ENCODE measurements around the gene PHLDB1.
"Not testable (repeated sequence)": the region's sequence is repeated elsewhere in the genome, so short reads cannot be mapped to it uniquely, and the experiment has no call there.

The PHLDB1 gene

GRCh38 chr11:118682372-118682771 lies 75.0 kb downstream of the PHLDB1 start:
- no peak overlapping the region for H3K4me3 ChIP-seq (replicated peaks; ENCODE audit: insufficient read depth, low read length)
- DNase-seq (ENCODE audit: low read depth in 1 of 2, low spot score in 1 of 2): no peak
- TF ChIP-seq POLR2AphosphoS5 (IDR thresholded peaks at IDR 0.05; ENCODE audit: low read depth): no peak
- no peak for TF ChIP-seq REST (IDR thresholded peaks at IDR 0.05; ENCODE audit: insufficient replicate concordance, low read depth)
- TF ChIP-seq SPI1 (IDR thresholded peaks at IDR 0.05; ENCODE audit: borderline replicate concordance, low read depth): no peak
- TF ChIP-seq GABPA (IDR thresholded peaks at IDR 0.05; ENCODE audit: low read depth): no peak
- TF ChIP-seq, protein P1, sequence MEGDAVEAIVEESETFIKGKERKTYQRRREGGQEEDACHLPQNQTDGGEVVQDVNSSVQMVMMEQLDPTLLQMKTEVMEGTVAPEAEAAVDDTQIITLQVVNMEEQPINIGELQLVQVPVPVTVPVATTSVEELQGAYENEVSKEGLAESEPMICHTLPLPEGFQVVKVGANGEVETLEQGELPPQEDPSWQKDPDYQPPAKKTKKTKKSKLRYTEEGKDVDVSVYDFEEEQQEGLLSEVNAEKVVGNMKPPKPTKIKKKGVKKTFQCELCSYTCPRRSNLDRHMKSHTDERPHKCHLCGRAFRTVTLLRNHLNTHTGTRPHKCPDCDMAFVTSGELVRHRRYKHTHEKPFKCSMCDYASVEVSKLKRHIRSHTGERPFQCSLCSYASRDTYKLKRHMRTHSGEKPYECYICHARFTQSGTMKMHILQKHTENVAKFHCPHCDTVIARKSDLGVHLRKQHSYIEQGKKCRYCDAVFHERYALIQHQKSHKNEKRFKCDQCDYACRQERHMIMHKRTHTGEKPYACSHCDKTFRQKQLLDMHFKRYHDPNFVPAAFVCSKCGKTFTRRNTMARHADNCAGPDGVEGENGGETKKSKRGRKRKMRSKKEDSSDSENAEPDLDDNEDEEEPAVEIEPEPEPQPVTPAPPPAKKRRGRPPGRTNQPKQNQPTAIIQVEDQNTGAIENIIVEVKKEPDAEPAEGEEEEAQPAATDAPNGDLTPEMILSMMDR (IDR thresholded peaks at IDR 0.05; ENCODE audit: insufficient read depth, low read length): no peak
- no peaks in the 10 kb centered on the region for H3K27me3 ChIP-seq (ENCODE audit: insufficient read depth, poor library complexity, severe bottlenecking)
- no peak overlapping the region for H3K27ac ChIP-seq (replicated peaks)

DNA sequence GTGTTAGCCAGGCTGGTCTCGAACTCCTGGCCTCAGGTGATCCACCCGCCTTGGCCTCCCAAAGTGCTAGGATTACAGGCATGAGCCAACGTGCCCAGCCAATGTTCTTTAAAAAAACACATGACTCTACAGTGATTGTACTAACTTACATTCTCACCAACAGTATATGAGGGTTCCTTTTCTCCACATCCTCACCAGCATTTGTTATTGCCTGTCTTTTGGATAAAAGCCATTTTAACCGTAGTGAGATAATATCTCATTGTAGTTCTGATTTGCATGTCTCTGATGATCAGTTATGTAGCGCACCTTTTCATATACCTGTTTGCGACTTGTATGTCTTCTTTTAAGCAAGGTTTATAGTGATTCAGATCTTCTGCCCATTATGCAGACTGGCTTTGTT lies 75.5 kb downstream of the PHLDB1 start:
- not testable (repeated sequence) for H3K27me3 ChIP-seq (ENCODE audit: insufficient read depth, poor library complexity, severe bottlenecking); DNase-seq (ENCODE audit: low read depth in 1 of 2, low spot score in 1 of 2); H3K4me3 ChIP-seq (replicated peaks; ENCODE audit: insufficient read depth, low read length); H3K27ac ChIP-seq (replicated peaks)

GRCh38 chr11:118684187-118684586 lies 76.8 kb downstream of the PHLDB1 start:
- no peak for TF ChIP-seq REST (IDR thresholded peaks at IDR 0.05; ENCODE audit: insufficient replicate concordance, low read depth)
- TF ChIP-seq POLR2AphosphoS5 (IDR thresholded peaks at IDR 0.05; ENCODE audit: low read depth): no peak
- TF ChIP-seq, protein P1 (IDR thresholded peaks at IDR 0.05; ENCODE audit: insufficient read depth, low read length): no peak
- no peak for TF ChIP-seq SPI1 (IDR thresholded peaks at IDR 0.05; ENCODE audit: borderline replicate concordance, low read depth)
- no peak for TF ChIP-seq GABPA (IDR thresholded peaks at IDR 0.05; ENCODE audit: low read depth)
- Histone ChIP-seq H3K27me3 (ENCODE audit: insufficient read depth, poor library complexity, severe bottlenecking) (no peaks in the 10 kb centered on the region), H3K4me3 (replicated peaks; ENCODE audit: insufficient read depth, low read length) (no peak overlapping the region), H3K27ac (replicated peaks) (no peak overlapping the region)
- DNase-seq (ENCODE audit: low read depth in 1 of 2, low spot score in 1 of 2): no peak

DNA sequence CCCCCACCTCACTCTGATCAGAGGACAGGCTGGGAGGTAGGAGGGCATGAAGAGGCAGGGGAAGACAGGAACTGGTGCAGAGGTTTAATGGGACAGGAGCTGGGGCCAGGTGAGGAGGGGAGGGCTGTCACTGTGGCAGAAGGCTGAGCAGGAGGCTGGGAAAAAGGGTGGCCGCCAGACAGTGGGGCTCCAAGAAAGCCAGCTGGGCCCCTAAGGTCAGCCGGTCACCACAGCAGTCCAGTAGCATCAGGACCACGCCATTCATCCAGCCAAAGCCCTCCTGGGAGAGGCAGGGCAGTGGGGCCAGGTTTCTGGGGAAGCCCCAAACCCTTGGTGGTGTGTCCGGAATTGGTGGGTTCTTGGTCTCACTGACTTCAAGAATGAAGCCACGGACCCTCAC lies 80.5 kb downstream of the PHLDB1 start:
- H3K27me3 ChIP-seq (ENCODE audit: insufficient read depth, poor library complexity, severe bottlenecking): no peaks in the 10 kb centered on the region
- TF ChIP-seq REST (IDR thresholded peaks at IDR 0.05; ENCODE audit: insufficient replicate concordance, low read depth) (no peak), SPI1 (IDR thresholded peaks at IDR 0.05; ENCODE audit: borderline replicate concordance, low read depth) (no peak), POLR2AphosphoS5 (IDR thresholded peaks at IDR 0.05; ENCODE audit: low read depth) (no peak), GABPA (IDR thresholded peaks at IDR 0.05; ENCODE audit: low read depth) (no peak)
- TF ChIP-seq, protein P1 (IDR thresholded peaks at IDR 0.05; ENCODE audit: insufficient read depth, low read length): no peak
- H3K27ac ChIP-seq (replicated peaks): no peak overlapping the region
- H3K4me3 ChIP-seq (replicated peaks; ENCODE audit: insufficient read depth, low read length): no peak overlapping the region
- no peak for DNase-seq (ENCODE audit: low read depth in 1 of 2, low spot score in 1 of 2)

GRCh38 chr11:118688339-118688738 lies 80.9 kb downstream of the PHLDB1 start:
- DNase-seq (ENCODE audit: low read depth in 1 of 2, low spot score in 1 of 2); H3K4me3 ChIP-seq (replicated peaks; ENCODE audit: insufficient read depth, low read length); H3K27me3 ChIP-seq (ENCODE audit: insufficient read depth, poor library complexity, severe bottlenecking); H3K27ac ChIP-seq (replicated peaks): not testable (repeated sequence)

Measured in HL-60 (cell line).